C4-2B (cell line): ENCODE data around the gene GOLGA8K.
"Not testable (repeated sequence)": the region's sequence is repeated elsewhere in the genome, so short reads cannot be mapped to it uniquely, and the experiment has no call there.

Source experiments
- ZFX ChIP-seq: fragments of 450-650 bp; IDR thresholded peaks from 2 replicates; pipeline ENCODE4 v1.6.1; 2017
- TF ChIP-seq, protein P1 (sequence below): fragments of 450-650 bp; conservative IDR thresholded peaks from 2 replicates; pipeline ENCODE4 v1.5.1; 2017; ENCODE audit warnings: mild to moderate bottlenecking

DNA sequence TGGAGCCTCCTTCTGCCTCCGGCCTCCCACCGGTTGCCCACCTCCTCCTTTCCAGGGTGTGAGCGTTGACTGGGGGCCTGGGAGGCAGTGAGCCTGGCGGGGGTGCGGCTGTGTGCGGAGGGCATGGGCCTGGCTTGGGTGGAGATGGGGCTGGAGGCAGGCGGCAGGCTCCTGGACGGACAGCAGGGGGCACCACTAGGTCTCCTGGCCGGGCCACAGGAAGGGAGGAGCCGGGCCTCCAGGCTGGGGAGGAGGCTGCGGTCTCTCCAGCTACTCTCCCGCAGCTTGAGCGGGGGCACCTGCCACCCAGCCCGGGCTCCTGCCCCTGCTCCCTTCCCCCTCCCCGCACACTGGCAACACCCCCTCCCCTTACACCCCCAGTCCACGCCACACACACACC lies 38.1 kb downstream of the GOLGA8K start:
- TF ChIP-seq, protein P1, sequence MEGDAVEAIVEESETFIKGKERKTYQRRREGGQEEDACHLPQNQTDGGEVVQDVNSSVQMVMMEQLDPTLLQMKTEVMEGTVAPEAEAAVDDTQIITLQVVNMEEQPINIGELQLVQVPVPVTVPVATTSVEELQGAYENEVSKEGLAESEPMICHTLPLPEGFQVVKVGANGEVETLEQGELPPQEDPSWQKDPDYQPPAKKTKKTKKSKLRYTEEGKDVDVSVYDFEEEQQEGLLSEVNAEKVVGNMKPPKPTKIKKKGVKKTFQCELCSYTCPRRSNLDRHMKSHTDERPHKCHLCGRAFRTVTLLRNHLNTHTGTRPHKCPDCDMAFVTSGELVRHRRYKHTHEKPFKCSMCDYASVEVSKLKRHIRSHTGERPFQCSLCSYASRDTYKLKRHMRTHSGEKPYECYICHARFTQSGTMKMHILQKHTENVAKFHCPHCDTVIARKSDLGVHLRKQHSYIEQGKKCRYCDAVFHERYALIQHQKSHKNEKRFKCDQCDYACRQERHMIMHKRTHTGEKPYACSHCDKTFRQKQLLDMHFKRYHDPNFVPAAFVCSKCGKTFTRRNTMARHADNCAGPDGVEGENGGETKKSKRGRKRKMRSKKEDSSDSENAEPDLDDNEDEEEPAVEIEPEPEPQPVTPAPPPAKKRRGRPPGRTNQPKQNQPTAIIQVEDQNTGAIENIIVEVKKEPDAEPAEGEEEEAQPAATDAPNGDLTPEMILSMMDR, result not testable (repeated sequence)
- not testable (repeated sequence) for TF ChIP-seq ZFX
